ENCODE data around the gene H2BW2.
"Not testable (repeated sequence)": the region's sequence is repeated elsewhere in the genome, so short reads cannot be mapped to it uniquely, and the experiment has no call there.

Gene H2BW2

DNA sequence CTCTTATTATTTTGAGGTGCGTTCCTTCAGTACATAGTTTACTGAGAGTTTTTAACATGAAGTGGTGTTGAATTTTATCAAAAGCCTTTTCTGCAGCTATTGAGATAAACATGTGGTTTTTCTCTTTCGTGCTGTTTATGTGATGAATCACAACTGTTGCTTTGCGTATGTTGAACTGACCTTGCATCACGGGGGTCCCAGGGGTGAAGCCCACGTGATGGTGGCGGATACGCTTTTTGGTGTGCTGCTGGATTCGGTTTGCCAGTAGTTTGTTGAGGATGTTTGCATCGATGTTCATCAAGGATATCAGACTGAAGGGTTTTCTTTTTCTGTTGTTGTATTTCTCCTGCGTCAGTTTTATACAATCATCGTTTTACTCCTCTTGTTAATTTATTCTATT lies 21.6 kb upstream of the H2BW2 start:
- Histone ChIP-seq H3K4me3 (ENCODE audit: low read depth, low read length) (no peak overlapping the region), H3K27me3 (replicated peaks) (no peaks in the 10 kb centered on the region), H3K27ac (no peak overlapping the region), H3K36me3 (replicated peaks) (no peaks in the 10 kb centered on the region)
- no peak for DNase-seq
- in situ Hi-C loops (cut with HindIII; ENCODE audit: low pct_ligation_motif_present, low sequenced_read_pairs), result no loop called here
- TF ChIP-seq, protein P1, sequence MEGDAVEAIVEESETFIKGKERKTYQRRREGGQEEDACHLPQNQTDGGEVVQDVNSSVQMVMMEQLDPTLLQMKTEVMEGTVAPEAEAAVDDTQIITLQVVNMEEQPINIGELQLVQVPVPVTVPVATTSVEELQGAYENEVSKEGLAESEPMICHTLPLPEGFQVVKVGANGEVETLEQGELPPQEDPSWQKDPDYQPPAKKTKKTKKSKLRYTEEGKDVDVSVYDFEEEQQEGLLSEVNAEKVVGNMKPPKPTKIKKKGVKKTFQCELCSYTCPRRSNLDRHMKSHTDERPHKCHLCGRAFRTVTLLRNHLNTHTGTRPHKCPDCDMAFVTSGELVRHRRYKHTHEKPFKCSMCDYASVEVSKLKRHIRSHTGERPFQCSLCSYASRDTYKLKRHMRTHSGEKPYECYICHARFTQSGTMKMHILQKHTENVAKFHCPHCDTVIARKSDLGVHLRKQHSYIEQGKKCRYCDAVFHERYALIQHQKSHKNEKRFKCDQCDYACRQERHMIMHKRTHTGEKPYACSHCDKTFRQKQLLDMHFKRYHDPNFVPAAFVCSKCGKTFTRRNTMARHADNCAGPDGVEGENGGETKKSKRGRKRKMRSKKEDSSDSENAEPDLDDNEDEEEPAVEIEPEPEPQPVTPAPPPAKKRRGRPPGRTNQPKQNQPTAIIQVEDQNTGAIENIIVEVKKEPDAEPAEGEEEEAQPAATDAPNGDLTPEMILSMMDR (IDR thresholded peaks at IDR 0.05; ENCODE audit: low read depth, low read length, missing control alignments), result no peak

- in situ Hi-C loops (cut with HindIII; ENCODE audit: low pct_ligation_motif_present, low sequenced_read_pairs), result no loop called here
- DNase-seq, result no peak
- TF ChIP-seq, protein P1 (IDR thresholded peaks at IDR 0.05; ENCODE audit: low read depth, low read length, missing control alignments), result no peak
- H3K27me3 ChIP-seq (replicated peaks), result no peaks in the 10 kb centered on the region
- H3K4me3 ChIP-seq (ENCODE audit: low read depth, low read length), result no peak overlapping the region
- H3K36me3 ChIP-seq (replicated peaks), result no peaks in the 10 kb centered on the region
- H3K27ac ChIP-seq, result no peak overlapping the region
Measured at GRCh38 chrX:104041003-104041402, 1.2 kb downstream of the H2BW2 start.

- Histone ChIP-seq H3K27ac (no peak overlapping the region), H3K27me3 (replicated peaks) (no peaks in the 10 kb centered on the region), H3K4me3 (ENCODE audit: low read depth, low read length) (no peak overlapping the region), H3K36me3 (replicated peaks) (no peaks in the 10 kb centered on the region)
- TF ChIP-seq, protein P1 (IDR thresholded peaks at IDR 0.05; ENCODE audit: low read depth, low read length, missing control alignments), result no peak
- in situ Hi-C loops (cut with HindIII; ENCODE audit: low pct_ligation_motif_present, low sequenced_read_pairs), result no loop called here
- no peak for DNase-seq
Measured at GRCh38 chrX:104045642-104046041, 5.9 kb downstream of the H2BW2 start.

DNA sequence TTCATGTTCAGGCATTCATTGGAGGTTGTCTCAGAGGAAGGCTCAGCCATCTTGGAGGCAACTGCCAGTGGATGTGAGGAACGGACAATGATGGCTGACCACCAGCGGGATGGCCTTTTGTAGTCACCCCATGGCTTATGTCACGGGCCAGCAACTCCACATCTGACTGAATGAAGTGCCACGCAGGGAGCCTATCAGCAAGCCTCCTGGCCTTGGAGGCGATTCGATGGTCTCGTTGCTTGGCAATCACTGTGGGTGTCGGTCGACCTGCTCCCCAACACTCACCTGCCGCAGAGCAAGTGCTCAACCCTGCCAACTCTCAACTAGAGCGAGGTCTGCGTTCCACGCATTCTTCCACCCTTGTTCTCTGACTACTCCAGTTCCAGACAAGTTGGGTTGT lies 7.4 kb downstream of the H2BW2 start:
- H3K4me3 ChIP-seq (ENCODE audit: low read depth, low read length), result no peak overlapping the region
- H3K27me3 ChIP-seq (replicated peaks), result no peaks in the 10 kb centered on the region
- H3K27ac ChIP-seq, result no peak overlapping the region
- in situ Hi-C loops (cut with HindIII; ENCODE audit: low pct_ligation_motif_present, low sequenced_read_pairs), result no loop called here
- H3K36me3 ChIP-seq (replicated peaks), result no peaks in the 10 kb centered on the region
- TF ChIP-seq, protein P1 (IDR thresholded peaks at IDR 0.05; ENCODE audit: low read depth, low read length, missing control alignments), result no peak
- no peak for DNase-seq

GRCh38 chrX:104054956-104055355 lies 15.2 kb downstream of the H2BW2 start:
- H3K36me3 ChIP-seq (replicated peaks); H3K27me3 ChIP-seq (replicated peaks); DNase-seq; H3K27ac ChIP-seq; H3K4me3 ChIP-seq (ENCODE audit: low read depth, low read length); in situ Hi-C loops (cut with HindIII; ENCODE audit: low pct_ligation_motif_present, low sequenced_read_pairs): not testable (repeated sequence)

GRCh38 chrX:104062636-104063035 lies 22.9 kb downstream of the H2BW2 start:
- H3K27ac ChIP-seq; DNase-seq; in situ Hi-C loops (cut with HindIII; ENCODE audit: low pct_ligation_motif_present, low sequenced_read_pairs); H3K36me3 ChIP-seq (replicated peaks); H3K27me3 ChIP-seq (replicated peaks); H3K4me3 ChIP-seq (ENCODE audit: low read depth, low read length): not testable (repeated sequence)

- in situ Hi-C loops (cut with HindIII; ENCODE audit: low pct_ligation_motif_present, low sequenced_read_pairs); DNase-seq; H3K4me3 ChIP-seq (ENCODE audit: low read depth, low read length); H3K27me3 ChIP-seq (replicated peaks); H3K36me3 ChIP-seq (replicated peaks); H3K27ac ChIP-seq: not testable (repeated sequence)
Measured at GRCh38 chrX:104075778-104076445, 36.2 kb downstream of the H2BW2 start, which contains the start of gene TMSB15C. TSS of gene TMSB15C (minus strand) at chrX:104076236.

DNA sequence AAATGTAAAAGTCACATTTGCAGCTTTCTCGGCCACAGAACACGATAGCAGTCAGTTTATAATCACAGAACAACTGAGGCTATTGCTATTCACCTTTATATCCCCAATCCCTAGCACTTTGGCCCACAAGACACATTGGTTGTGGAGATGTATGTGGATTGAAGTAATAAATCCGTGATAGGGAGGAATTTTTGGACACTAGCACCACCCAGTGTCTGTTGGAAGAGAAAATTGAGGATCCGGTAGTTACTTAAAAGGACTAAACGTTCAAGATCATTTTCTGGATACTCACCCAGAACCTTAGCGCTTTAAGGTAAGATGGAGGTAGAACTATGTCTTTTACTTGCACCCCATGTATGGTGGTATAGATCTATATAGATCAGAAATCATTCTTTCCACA lies 38.1 kb downstream of the H2BW2 start:
- not testable (repeated sequence) for DNase-seq

More for the DNA sequence above, 38.1 kb downstream of the H2BW2 start:
- H3K27ac ChIP-seq; H3K36me3 ChIP-seq (replicated peaks); in situ Hi-C loops (cut with HindIII; ENCODE audit: low pct_ligation_motif_present, low sequenced_read_pairs); H3K27me3 ChIP-seq (replicated peaks); H3K4me3 ChIP-seq (ENCODE audit: low read depth, low read length): not testable (repeated sequence)
